Measurements from ENCODE around the gene RIN2. TPM values are rescaled to one million over a fixed set of nuclear protein-coding genes. Genes with fewer than 3 reads are reported as not detected.

The RIN2 gene
- total RNA-seq, 1 donor from 2014 or later = 21.2 TPM

DNA sequence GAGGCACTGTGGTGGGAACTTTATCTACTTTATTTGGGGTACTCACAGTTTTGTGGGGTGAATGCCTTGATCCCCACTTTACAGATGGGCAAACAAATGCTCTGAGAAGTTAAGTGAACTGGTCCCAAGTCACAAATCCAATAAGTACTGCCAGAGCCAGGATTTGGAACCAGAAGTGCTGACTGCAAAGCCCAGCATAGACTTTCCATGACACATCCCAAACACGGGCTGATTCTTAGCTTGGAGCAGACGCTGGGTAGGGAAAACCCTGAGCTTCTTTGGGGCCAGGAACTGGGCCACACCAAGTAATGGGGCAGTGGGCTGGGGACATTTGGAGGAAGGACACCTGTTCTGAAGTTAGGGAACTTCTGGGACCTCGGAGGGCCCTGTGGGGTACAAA is 20.3 kb downstream of the RIN2 start:
- H3K4me2 ChIP-seq (ENCODE audit: low read length) = no peak overlapping the region
- no peak overlapping the region for H3K27ac ChIP-seq (ENCODE audit: low read depth, low read length)
- H4K20me1 ChIP-seq (ENCODE audit: insufficient read depth, low read length) = no peaks in the 10 kb centered on the region
- no peak overlapping the region for H3K4me3 ChIP-seq (ENCODE audit: insufficient read depth, low read depth, low read length)
- Mint-ChIP-seq H3K27ac (ENCODE audit: unreplicated experiment) (no peak overlapping the region), H3K4me3 (ENCODE audit: unreplicated experiment) (no peak overlapping the region), H3K9me3 (ENCODE audit: unreplicated experiment) (no peaks in the 10 kb centered on the region), H3K4me1 (ENCODE audit: low read depth, unreplicated experiment) (peaks cover 13% of the 10 kb centered on the region), H3K27me3 (ENCODE audit: low read depth, unreplicated experiment) (no peaks in the 10 kb centered on the region), H3K36me3 (ENCODE audit: low read depth, unreplicated experiment) (peaks cover 2% of the 10 kb centered on the region)
- no peaks in the 10 kb centered on the region for H3K27me3 ChIP-seq (ENCODE audit: insufficient read depth, low read length)
- H3K36me3 ChIP-seq (ENCODE audit: insufficient read depth, low read length) = no peaks in the 10 kb centered on the region
- no peak overlapping the region for H3K9ac ChIP-seq (ENCODE audit: low read length)
- H2AFZ ChIP-seq (ENCODE audit: low read depth, low read length) = no peak overlapping the region
- TF ChIP-seq EZH2 (IDR thresholded peaks at IDR 0.05; ENCODE audit: insufficient read depth, low read length) = no peak
- no peak for TF ChIP-seq CTCF (IDR thresholded peaks at IDR 0.05; ENCODE audit: insufficient read depth, low read depth, low read length)
- no peaks in the 10 kb centered on the region for H3K4me1 ChIP-seq (ENCODE audit: insufficient read depth, low read length)
- no peak for FAIRE-seq
- no peaks in the 10 kb centered on the region for H3K79me2 ChIP-seq (ENCODE audit: insufficient read depth, low read length)
- no peak for DNase-seq (ENCODE audit: low read depth)
- H3K9me3 ChIP-seq (ENCODE audit: insufficient read depth, low read depth, low read length) = no peaks in the 10 kb centered on the region

- Mint-ChIP-seq H3K27me3 (ENCODE audit: low read depth, unreplicated experiment) (no peaks in the 10 kb centered on the region), H3K36me3 (ENCODE audit: low read depth, unreplicated experiment) (peaks cover 2% of the 10 kb centered on the region), H3K4me1 (ENCODE audit: low read depth, unreplicated experiment) (peaks cover 22% of the 10 kb centered on the region), H3K4me3 (ENCODE audit: unreplicated experiment) (no peak overlapping the region), H3K27ac (ENCODE audit: unreplicated experiment) (no peak overlapping the region), H3K9me3 (ENCODE audit: unreplicated experiment) (no peaks in the 10 kb centered on the region)
- H3K4me2 ChIP-seq (ENCODE audit: low read length) = no peak overlapping the region
- no peaks in the 10 kb centered on the region for H3K9me3 ChIP-seq (ENCODE audit: insufficient read depth, low read depth, low read length)
- H3K27ac ChIP-seq (ENCODE audit: low read depth, low read length) = no peak overlapping the region
- H3K9ac ChIP-seq (ENCODE audit: low read length) = no peak overlapping the region
- H3K27me3 ChIP-seq (ENCODE audit: insufficient read depth, low read length) = no peaks in the 10 kb centered on the region
- TF ChIP-seq CTCF (IDR thresholded peaks at IDR 0.05; ENCODE audit: insufficient read depth, low read depth, low read length) (no peak), EZH2 (IDR thresholded peaks at IDR 0.05; ENCODE audit: insufficient read depth, low read length) (no peak)
- no peak overlapping the region for H2AFZ ChIP-seq (ENCODE audit: low read depth, low read length)
- H3K36me3 ChIP-seq (ENCODE audit: insufficient read depth, low read length) = no peaks in the 10 kb centered on the region
- H4K20me1 ChIP-seq (ENCODE audit: insufficient read depth, low read length) = no peaks in the 10 kb centered on the region
- FAIRE-seq (no peak), DNase-seq (ENCODE audit: low read depth) (no peak)
- no peak overlapping the region for H3K4me3 ChIP-seq (ENCODE audit: insufficient read depth, low read depth, low read length)
- H3K4me1 ChIP-seq (ENCODE audit: insufficient read depth, low read length) = peaks cover 11% of the 10 kb centered on the region
- no peaks in the 10 kb centered on the region for H3K79me2 ChIP-seq (ENCODE audit: insufficient read depth, low read length)
Measured at GRCh38 chr20:19779634-19780033, 21.6 kb downstream of the RIN2 start.

GRCh38 chr20:19780261-19780660 is 22.2 kb downstream of the RIN2 start:
- Histone ChIP-seq H3K79me2 (ENCODE audit: insufficient read depth, low read length) (no peaks in the 10 kb centered on the region), H3K36me3 (ENCODE audit: insufficient read depth, low read length) (no peaks in the 10 kb centered on the region), H2AFZ (ENCODE audit: low read depth, low read length) (no peak overlapping the region), H3K27ac (ENCODE audit: low read depth, low read length) (no peak overlapping the region), H3K4me1 (ENCODE audit: insufficient read depth, low read length) (peaks cover 17% of the 10 kb centered on the region), H3K27me3 (ENCODE audit: insufficient read depth, low read length) (no peaks in the 10 kb centered on the region), H3K4me3 (ENCODE audit: insufficient read depth, low read depth, low read length) (no peak overlapping the region), H3K9ac (ENCODE audit: low read length) (no peak overlapping the region), H3K9me3 (ENCODE audit: insufficient read depth, low read depth, low read length) (no peaks in the 10 kb centered on the region), H3K4me2 (ENCODE audit: low read length) (no peak overlapping the region), H4K20me1 (ENCODE audit: insufficient read depth, low read length) (no peaks in the 10 kb centered on the region)
- FAIRE-seq (no peak), DNase-seq (ENCODE audit: low read depth) (no peak)
- H3K4me1 Mint-ChIP-seq (ENCODE audit: low read depth, unreplicated experiment) = peaks cover 28% of the 10 kb centered on the region
- H3K9me3 Mint-ChIP-seq (ENCODE audit: unreplicated experiment) = no peaks in the 10 kb centered on the region
- no peak overlapping the region for H3K27ac Mint-ChIP-seq (ENCODE audit: unreplicated experiment)
- TF ChIP-seq EZH2 (IDR thresholded peaks at IDR 0.05; ENCODE audit: insufficient read depth, low read length) = no peak
- peaks cover 2% of the 10 kb centered on the region for H3K36me3 Mint-ChIP-seq (ENCODE audit: low read depth, unreplicated experiment)
- no peaks in the 10 kb centered on the region for H3K27me3 Mint-ChIP-seq (ENCODE audit: low read depth, unreplicated experiment)
- no peak overlapping the region for H3K4me3 Mint-ChIP-seq (ENCODE audit: unreplicated experiment)

Measured in astrocyte (in vitro differentiated cells and primary cell).